HG03378 (cell line): Measurements from ENCODE around the gene WDR33.

Source experiments
- ATAC-seq: cut with Tn5 transposase; IDR thresholded peaks from one replicate; pipeline ENCODE4 v1.9.1; 2021; ENCODE audit warnings: mild to moderate bottlenecking, moderate library complexity; ENCODE audit not compliant: unreplicated experiment

Gene WDR33

DNA sequence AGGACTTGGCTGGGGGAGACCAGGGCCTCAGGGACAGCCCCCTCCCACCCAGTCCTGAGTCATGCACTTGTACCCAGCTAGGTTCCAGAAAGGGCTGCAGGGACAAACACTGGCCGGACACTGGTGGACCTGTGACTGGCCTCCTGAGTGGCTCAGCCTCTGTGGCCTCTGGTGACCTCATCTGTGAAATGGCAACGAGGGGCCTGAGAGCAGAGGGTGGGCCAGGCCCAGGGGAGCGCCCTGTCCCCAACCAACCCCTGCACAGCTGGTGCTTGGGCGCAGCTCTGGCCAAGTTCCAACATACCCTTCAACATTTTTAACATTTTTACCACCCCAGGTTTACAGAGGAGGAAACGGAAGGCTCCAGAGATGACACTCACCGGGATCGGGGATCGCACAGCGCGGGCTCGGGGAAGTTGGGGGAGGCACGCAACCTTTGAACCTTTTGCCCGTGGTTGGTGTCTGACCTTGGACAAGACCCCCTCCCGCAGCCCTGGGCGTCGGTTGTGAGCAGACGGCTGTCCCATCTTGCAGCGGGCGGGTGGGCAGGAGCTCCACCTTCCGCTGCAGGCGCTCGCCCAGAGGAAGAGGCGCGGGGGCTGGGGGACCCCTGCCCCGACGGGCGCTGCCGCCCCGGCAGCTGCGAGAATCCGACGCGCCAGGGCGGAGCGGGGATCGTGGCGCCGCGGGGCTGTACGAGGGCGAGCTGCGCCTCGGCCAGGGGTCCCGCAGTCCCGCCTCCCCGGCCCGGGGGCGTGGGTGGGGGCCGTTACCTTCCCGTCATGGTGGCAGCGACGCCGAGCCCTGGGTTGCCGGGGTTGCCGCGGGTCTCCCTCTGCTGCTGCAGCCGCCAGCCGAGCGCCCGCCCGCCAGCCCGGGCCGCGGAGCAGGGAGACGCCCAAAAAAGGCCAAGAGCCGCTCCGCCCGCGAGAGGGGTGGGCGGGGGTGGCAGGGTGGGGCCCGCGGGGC, 136.4 kb downstream of the WDR33 start:
- no peak for ATAC-seq

- ATAC-seq, result no peak
Measured at GRCh38 chr2:127673291-127674069, 137.5 kb downstream of the WDR33 start.

GRCh38 chr2:127672341-127673224, 138.4 kb downstream of the WDR33 start:
- no peak for ATAC-seq

GRCh38 chr2:127671557-127672302, 139.2 kb downstream of the WDR33 start:
- no peak for ATAC-seq

DNA sequence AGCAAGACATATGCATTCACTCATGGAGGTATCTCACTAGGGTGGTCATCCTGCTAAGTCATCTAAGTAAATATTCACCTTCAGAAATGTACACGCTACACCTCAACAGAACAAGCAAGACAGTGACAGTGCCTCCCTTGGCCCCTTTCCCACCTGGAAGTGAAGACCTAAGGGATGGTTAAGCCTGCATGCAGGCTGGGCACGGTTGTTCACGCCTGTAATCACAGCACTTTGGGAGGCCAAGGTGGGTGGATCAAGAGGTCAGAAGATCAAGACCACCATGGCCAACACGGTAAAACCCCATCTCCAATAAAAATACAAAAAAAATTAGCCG, 140.0 kb downstream of the WDR33 start:
- no peak for ATAC-seq

DNA sequence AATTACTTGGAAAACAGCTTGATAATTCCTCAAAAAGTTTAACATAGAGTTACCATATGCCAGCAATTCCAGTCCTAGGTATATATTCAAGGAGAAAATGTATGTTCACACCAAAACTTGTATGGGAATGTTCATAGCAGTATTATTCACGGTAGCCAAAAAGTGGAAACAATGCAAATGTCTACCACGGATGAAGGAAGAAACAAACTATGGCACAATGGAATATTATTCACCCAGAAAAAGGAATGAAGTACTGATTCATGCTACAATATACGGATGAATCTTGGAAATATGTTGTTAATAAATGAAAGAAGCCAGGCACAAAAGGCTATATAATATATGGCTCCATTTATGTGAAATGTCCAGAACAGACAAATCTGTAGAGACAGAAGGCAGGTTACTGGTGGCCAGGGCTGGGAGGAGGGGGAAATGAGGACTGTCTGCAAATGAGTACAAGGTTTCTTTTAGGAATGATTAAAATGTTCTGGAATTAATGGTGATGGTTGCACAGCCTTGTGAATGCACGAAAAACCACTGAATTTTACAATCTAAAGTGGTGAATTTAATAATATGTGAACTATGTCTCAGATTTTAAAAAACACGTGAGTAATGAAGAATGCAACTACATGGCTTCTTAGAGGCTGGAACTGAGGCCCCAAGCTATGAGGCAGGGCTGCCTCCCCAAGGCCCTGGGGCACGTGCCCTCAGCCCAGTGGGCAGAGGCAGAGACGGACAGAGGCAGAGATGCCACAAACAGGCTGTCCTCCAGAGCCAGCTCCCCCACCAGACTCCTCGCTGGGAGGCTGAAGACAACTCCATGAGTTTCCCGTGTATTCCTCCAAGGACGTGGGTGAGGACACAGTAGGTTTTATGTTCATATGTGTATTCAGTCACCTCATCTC, 140.7 kb downstream of the WDR33 start:
- ATAC-seq, result no peak

DNA sequence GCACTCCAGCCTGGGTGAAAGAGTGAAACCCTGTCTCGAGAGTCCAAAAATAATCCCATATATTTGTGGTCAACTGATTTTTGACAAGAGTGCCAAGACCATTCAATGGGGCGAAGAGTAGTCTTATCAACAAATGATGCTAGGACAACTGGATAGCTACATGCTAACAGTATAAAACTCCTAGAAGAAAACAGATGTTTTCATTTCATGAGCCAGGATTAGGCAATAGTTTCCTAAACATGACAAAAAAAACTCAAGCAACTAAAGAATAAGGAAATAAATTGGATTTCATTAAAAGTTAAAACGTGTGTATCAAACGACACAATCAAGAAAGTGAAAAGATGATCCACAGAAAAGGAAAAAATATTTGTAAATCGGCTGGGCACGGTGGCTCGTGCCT, 141.9 kb downstream of the WDR33 start:
- no peak for ATAC-seq

GRCh38 chr2:127665267-127665893, 145.6 kb downstream of the WDR33 start:
- ATAC-seq, result no peak

DNA sequence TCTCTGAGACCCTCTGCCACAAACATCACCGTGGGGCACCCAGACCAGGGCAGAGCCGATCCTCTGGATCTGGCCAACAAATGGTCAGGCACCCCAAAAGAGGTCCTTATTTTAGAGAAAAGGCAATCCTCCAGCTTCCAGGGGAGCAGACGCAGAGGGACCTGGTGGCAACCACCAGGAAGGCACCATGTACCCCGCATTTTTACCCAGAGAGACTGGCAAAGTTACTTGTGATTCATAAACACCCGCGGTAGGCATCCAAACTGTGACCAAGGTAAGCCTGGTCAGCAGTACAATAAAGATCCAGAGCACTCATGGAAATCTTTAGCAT, 146.1 kb downstream of the WDR33 start:
- no peak for ATAC-seq

DNA sequence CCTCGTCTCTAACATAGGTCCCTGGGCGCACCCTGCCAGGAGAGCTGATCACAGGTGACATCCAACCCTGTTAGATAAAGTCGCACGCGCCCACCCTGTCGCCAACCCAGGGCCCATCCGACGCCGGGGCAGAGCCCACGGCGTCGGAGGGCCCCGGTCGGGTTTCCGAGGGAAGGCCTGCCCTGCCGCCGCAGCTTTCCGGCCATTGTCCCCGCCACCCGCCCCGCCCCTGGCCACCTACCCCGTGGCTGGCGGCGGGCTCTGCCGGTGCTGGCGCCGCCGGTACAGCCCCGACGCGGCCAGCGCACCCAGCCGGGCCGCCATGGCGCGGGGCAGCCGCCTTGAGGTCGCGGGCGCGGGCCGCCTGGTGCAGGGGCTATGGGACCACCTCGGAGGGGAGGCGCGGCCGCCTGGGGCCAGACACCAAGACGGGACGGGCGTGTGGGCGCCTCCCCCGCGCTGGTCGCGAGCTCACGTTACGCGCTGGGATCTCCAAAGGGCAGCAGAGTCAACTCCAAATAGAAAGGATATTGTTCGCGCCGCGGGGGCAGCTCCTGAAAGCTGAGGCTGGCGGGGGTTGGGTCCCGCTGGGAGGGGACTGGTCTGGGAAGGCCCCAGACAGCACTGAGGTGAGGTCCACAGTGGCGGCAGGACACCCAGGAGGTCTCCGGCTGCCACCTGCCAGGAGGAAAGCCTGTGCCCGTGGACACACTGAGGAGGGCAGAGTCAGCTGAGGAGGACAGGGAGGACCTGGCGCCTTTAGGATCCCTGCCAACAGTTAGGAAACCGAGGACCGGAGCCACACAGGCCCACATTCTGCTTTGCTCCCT, 146.7 kb downstream of the WDR33 start:
- no peak for ATAC-seq

DNA sequence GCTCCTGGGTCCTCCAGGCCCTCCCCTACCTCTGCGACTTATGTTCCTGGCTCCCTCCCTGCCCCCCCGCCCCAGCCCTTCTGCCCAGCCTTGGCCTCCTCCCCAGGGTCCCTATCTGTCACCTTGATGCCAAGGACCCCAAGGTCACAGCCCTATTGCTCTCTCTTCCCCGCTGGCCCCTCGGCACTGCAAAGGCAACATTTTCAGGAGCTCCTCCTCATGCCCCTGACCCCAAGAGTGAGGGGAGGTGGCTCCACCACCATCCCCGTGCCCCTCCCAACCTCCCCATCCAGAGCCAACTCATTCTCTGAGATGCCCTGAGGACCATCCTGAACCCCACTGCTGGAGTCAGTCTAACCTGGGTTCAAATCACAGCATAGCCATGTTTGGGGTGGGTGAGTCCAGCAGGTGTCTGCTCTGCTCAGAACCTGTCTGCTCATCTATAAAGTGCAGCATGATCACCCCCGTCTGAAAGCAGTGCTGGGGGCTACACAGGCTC, 147.4 kb downstream of the WDR33 start:
- no peak for ATAC-seq

DNA sequence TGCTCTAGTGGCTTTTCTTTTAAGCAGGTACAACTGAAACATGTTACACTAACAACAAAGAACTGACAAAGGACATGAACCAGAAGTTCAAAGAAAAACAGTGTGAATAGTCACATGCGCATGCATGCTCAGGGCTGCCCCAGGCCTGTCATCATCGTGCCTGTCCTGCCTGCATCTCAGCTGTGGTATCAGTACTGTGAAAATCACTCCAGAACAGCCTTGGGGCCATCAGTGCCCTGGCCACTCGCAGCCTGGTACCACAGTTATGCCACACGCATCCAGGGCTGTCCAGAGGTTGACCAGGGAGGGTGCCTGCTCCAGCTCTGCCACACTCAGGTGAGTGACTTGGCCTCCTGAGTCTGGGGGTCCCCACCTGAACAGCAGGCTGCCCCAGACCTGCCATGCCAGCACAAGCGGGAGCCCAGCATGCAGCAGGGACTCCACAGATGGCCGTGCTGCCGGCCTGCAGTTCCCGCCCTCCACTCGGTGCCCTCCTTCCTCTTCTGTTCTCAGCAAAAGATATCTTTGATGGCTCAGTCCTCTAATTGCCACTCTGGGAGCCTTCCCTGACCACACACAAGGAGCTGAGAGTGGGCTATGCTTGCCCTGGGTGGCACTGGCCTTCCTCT, 147.9 kb downstream of the WDR33 start:
- ATAC-seq, result no peak

- no peak for ATAC-seq
Measured at GRCh38 chr2:127661949-127662510, 148.9 kb downstream of the WDR33 start.

- ATAC-seq, result no peak
Measured at GRCh38 chr2:127661072-127661649, 149.8 kb downstream of the WDR33 start.

DNA sequence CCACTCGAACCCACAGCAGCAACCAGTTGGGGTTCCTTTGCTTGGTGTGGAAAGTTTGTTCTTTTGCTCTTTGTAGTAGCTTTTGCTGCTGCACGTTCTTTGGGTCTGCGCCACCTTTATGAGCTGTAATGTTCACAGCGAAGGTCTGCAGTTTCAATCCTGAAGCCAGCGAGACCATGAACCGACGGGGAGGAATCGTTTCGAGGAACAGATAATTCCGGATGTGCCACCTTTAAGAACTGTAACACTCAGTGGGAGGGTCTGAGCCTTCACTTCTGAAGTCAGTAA, 150.7 kb downstream of the WDR33 start:
- ATAC-seq, result no peak

GRCh38 chr2:127659408-127660290, 151.3 kb downstream of the WDR33 start:
- no peak for ATAC-seq
